Vagina (tissue), 2 donors: ENCODE data around the gene POMC. TPM values are rescaled to one million over a fixed set of nuclear protein-coding genes. Genes with fewer than 3 reads are reported as not detected.

Experiments used
- DNase-seq, 2 donors: peaks; one replicate each; pipeline ENCODE4 v3.0.0-alpha.2; 2017; ENCODE audit errors: extremely low spot score in 2 of 2
- H3K27ac ChIP-seq: fragments of 200-600 bp; sonication (generic); one replicate; pipeline ENCODE4 v1.5.1; 2019
- H3K27me3 ChIP-seq: fragments of 200-600 bp; sonication (generic); one replicate; pipeline ENCODE4 v1.5.1; 2019
- H3K36me3 ChIP-seq, 2 donors: fragments of 200-600 bp; sonication (generic); one replicate each; pipeline ENCODE4 v1.5.1; 2017 to 2019
- H3K4me1 ChIP-seq: fragments of 200-600 bp; sonication (generic); one replicate; pipeline ENCODE4 v1.5.1; 2019
- H3K4me3 ChIP-seq, 2 donors: fragments of 200-600 bp; sonication (generic); 1 replicate in 1 of 2; 2 replicates in 1 of 2; pipeline ENCODE4 v1.5.1; 2016 to 2019
- H3K9me3 ChIP-seq: fragments of 200-600 bp; sonication (generic); one replicate; pipeline ENCODE4 v1.5.1; 2019
- POLR2A ChIP-seq, 2 donors: fragments of 450-650 bp; IDR thresholded peaks; one replicate each; pipeline ENCODE4 v1.6.1; 2017; ENCODE audit warnings: antibody characterized with exemption in 2 of 2, mild to moderate bottlenecking in 2 of 2, moderate library complexity in 2 of 2
- POLR2AphosphoS5 ChIP-seq, 2 donors: sonication (generic); formaldehyde crosslinking; IDR thresholded peaks; one replicate each; pipeline ENCODE4 v1.9.0; 2017; ENCODE audit warnings: antibody characterized with exemption in 2 of 2, mild to moderate bottlenecking in 2 of 2, low read depth in 1 of 2; ENCODE audit not compliant: insufficient read depth in 1 of 2
- intact Hi-C: fragments of 100-400 bp; cut with DNase I; formaldehyde crosslinking; loops from one replicate; pipeline ENCODE4 v1.15.1; 2023
- total RNA-seq: library from RNA; depleted of rRNA; stranded (reverse); fragments of >200 nt; gene quantifications from one replicate; pipeline ENCODE4 v1.2.3, GENCODE V29; 2016
- TF ChIP-seq, protein P1 (sequence below), 3 experiments: fragments of 450-650 bp in 2 of 3; fragments of 200-600 bp in 1 of 3; sonication (generic) in 1 of 3; IDR thresholded peaks; one replicate each; pipeline ENCODE4 v1.5.1; 2017 to 2019; ENCODE audit warnings: antibody characterized with exemption in 3 of 3, mild to moderate bottlenecking in 2 of 3, moderate library complexity in 2 of 3

The POMC gene
- total RNA-seq, 1 donor from 2014 or later: 2.5 TPM

DNA sequence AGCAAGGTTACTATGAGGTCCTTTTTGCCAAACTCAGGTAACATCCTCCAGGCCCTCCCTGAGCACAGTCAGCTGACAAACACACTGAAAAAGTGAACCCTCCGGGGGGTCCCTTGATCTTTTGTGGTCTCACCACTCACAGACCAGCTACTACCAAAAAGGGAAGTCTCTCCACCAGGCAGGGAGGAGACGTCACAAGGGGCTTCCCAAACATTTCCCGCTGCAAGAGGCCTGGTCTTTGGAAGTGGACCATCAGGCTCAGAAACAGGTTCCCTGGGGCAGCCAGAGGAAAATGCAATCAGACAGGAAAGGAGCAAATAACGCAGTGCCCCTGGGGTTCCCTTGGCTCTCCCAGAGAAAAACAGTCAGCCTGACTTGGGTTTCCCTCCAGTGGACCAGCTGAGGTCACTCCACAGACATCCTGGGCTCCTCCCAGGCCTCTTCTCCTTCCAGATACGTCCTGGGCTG is 38.7 kb upstream of the POMC start:
- Histone ChIP-seq H3K4me3 (no peak overlapping the region), H3K36me3 (no peaks in the 10 kb centered on the region), H3K4me1 (no peaks in the 10 kb centered on the region), H3K27ac (no peak overlapping the region), H3K9me3 (no peaks in the 10 kb centered on the region), H3K27me3 (no peaks in the 10 kb centered on the region)
- TF ChIP-seq POLR2A (IDR thresholded peaks at IDR 0.05) (no peak), POLR2AphosphoS5 (IDR thresholded peaks at IDR 0.05; ENCODE audit: insufficient read depth in 1 of 2, low read depth in 1 of 2) (no peak)
- TF ChIP-seq, protein P1, sequence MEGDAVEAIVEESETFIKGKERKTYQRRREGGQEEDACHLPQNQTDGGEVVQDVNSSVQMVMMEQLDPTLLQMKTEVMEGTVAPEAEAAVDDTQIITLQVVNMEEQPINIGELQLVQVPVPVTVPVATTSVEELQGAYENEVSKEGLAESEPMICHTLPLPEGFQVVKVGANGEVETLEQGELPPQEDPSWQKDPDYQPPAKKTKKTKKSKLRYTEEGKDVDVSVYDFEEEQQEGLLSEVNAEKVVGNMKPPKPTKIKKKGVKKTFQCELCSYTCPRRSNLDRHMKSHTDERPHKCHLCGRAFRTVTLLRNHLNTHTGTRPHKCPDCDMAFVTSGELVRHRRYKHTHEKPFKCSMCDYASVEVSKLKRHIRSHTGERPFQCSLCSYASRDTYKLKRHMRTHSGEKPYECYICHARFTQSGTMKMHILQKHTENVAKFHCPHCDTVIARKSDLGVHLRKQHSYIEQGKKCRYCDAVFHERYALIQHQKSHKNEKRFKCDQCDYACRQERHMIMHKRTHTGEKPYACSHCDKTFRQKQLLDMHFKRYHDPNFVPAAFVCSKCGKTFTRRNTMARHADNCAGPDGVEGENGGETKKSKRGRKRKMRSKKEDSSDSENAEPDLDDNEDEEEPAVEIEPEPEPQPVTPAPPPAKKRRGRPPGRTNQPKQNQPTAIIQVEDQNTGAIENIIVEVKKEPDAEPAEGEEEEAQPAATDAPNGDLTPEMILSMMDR (IDR thresholded peaks at IDR 0.05): no peak
- intact Hi-C loops: no loop called here
- DNase-seq: no peak

DNA sequence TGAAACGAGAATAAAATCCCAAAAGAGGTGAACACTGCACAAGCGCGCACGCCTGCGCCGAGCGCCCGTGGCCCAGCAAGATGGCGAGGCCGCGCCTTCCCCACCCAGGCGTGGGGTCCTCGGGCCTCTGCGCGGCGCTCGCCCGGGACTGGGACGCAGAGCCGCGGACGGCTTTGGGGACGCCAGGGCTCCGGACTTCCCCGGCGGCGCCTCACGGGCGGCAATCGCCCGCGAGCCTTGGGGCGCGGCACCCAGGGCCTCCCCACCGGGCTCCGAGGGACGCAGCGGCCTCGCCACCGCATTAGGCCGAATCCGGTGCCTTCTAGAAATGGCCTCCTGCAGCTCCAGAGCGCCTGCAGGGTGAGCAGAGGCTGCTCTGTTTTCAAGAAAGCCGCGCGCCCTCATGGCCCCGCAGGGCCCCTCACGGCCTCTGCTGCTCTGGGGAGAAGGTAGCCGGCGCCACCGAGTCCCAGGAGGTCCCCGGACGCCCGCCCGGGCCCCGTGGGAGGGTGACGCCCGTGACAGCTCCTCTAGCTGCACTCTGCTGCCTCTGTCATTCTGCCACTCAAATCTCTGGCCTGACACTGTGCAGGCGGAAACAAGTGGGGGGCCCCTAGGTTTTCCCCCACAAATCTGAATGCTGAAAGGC is 35.9 kb upstream of the POMC start:
- no peaks in the 10 kb centered on the region for H3K4me1 ChIP-seq
- peak overlapping the region in 1 of 2 donors; percentile 23 for H3K4me3 ChIP-seq
- no peak for DNase-seq
- no peaks in the 10 kb centered on the region for H3K36me3 ChIP-seq
- H3K9me3 ChIP-seq: no peaks in the 10 kb centered on the region
- no peak overlapping the region for H3K27ac ChIP-seq
- intact Hi-C loops: no loop called here
- TF ChIP-seq POLR2A (IDR thresholded peaks at IDR 0.05): no peak
- no peak for TF ChIP-seq POLR2AphosphoS5 (IDR thresholded peaks at IDR 0.05; ENCODE audit: insufficient read depth in 1 of 2, low read depth in 1 of 2)
- TF ChIP-seq, protein P1 (IDR thresholded peaks at IDR 0.05): no peak
- H3K27me3 ChIP-seq: no peaks in the 10 kb centered on the region

DNA sequence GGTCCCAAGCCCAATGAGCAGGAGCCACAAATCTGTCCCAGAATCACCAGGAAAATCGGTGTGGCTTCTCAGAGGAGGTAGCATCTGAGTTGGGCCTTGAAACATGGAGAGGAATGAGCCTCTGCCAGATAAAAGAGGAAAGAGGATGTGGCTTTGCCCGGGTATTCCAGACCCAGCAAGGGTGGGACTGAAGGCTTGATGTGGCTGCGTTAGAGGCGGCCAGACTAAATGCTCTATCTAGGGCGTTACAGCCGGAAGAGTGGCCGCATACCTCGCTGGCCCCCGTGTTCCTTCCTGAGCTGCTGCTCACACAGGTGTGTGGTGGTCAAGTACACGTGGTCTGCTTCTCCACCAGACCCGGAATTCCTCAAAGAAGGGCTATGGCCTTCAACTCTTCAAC is 33.9 kb upstream of the POMC start:
- DNase-seq: no peak
- Histone ChIP-seq H3K27ac (no peak overlapping the region), H3K4me1 (no peaks in the 10 kb centered on the region), H3K36me3 (no peaks in the 10 kb centered on the region), H3K4me3 (no peak overlapping the region), H3K9me3 (no peaks in the 10 kb centered on the region), H3K27me3 (no peaks in the 10 kb centered on the region)
- TF ChIP-seq, protein P1 (IDR thresholded peaks at IDR 0.05): no peak
- no peak for TF ChIP-seq POLR2A (IDR thresholded peaks at IDR 0.05)
- no peak for TF ChIP-seq POLR2AphosphoS5 (IDR thresholded peaks at IDR 0.05; ENCODE audit: insufficient read depth in 1 of 2, low read depth in 1 of 2)
- intact Hi-C loops: no loop called here

DNA sequence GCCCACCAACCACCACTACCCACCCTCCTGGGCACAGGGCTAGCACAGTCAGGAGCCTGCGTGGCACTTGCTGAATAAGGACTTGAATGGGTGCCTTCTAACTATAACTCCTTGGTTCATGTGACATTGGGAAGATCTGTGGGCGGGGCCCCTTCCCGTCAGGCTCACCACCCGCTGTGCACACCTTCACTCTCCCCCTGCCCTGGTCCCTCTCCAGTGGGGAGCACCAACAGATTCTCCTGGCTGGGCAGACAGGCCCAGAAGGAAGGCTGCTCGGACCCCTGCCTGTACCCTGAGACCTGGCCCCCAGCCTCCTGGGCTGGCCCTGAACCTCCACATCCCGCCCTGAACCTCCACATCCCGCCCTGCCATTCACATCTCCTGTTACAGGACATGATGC is 33.4 kb upstream of the POMC start:
- Histone ChIP-seq H3K27ac (no peak overlapping the region), H3K27me3 (no peaks in the 10 kb centered on the region), H3K4me1 (no peaks in the 10 kb centered on the region), H3K9me3 (no peaks in the 10 kb centered on the region), H3K4me3 (no peak overlapping the region), H3K36me3 (no peaks in the 10 kb centered on the region)
- no peak for DNase-seq
- intact Hi-C loops: no loop called here
- TF ChIP-seq, protein P1 (IDR thresholded peaks at IDR 0.05): no peak
- TF ChIP-seq POLR2AphosphoS5 (IDR thresholded peaks at IDR 0.05; ENCODE audit: insufficient read depth in 1 of 2, low read depth in 1 of 2): no peak
- TF ChIP-seq POLR2A (IDR thresholded peaks at IDR 0.05): no peak

DNA sequence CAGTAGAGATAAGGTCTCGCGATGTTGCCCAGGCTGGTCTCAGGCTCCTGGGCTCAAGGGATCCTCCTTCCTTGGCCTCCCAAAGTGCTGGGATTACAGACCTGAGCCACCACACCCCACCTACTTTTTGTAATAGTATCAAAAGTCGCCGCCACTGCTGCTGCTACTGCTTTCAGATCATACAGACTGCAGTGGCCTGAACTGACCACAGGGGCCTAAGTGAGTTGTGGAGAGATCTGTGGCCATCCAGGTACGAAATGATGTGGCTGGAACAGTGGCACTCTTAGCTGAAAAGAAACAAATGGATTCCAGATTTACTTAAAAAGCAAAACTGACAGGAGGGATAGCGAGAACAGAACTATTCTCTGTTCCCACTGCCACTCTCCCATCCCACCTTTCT is 32.9 kb upstream of the POMC start:
- no peak for DNase-seq
- intact Hi-C loops: no loop called here
- TF ChIP-seq POLR2A (IDR thresholded peaks at IDR 0.05): no peak
- TF ChIP-seq POLR2AphosphoS5 (IDR thresholded peaks at IDR 0.05; ENCODE audit: insufficient read depth in 1 of 2, low read depth in 1 of 2): no peak
- TF ChIP-seq, protein P1 (IDR thresholded peaks at IDR 0.05): no peak

More for the DNA sequence above, 32.9 kb upstream of the POMC start:
- Histone ChIP-seq H3K9me3 (no peaks in the 10 kb centered on the region), H3K27me3 (no peaks in the 10 kb centered on the region), H3K4me3 (no peak overlapping the region), H3K36me3 (no peaks in the 10 kb centered on the region), H3K4me1 (no peaks in the 10 kb centered on the region), H3K27ac (no peak overlapping the region)
